Mucosa of descending colon (tissue), 3 donors: ENCODE measurements around the gene LCE1D. TPM values are rescaled to one million over a fixed set of nuclear protein-coding genes. Genes with fewer than 3 reads are reported as not detected.

Experiments used
- ATAC-seq: fragments of 200-7000 bp; cut with Tn5 transposase; one replicate; pipeline ENCODE4 v1.9.1; 2020; ENCODE audit warnings: mild to moderate bottlenecking, moderate library complexity
- DNase-seq, 3 donors: peaks; one replicate each; pipeline ENCODE4 v3.0.0-alpha.2; 2020
- H3K36me3 ChIP-seq: fragments of 200-600 bp; one replicate; pipeline ENCODE4 v1.8.0; 2021; ENCODE audit warnings: low read depth, mild to moderate bottlenecking
- H3K4me1 ChIP-seq: fragments of 200-600 bp; one replicate; pipeline ENCODE4 v1.8.0; 2021; ENCODE audit warnings: low read depth, mild to moderate bottlenecking
- H3K4me3 ChIP-seq: fragments of 200-600 bp; one replicate; pipeline ENCODE4 v1.8.0; 2021; ENCODE audit warnings: mild to moderate bottlenecking
- H3K9me3 ChIP-seq: fragments of 200-600 bp; one replicate; pipeline ENCODE4 v1.8.0; 2021; ENCODE audit warnings: mild to moderate bottlenecking
- intact Hi-C, 2 donors: fragments of 100-400 bp; cut with DNase I in 1 of 2; cut with micrococcal nuclease in 1 of 2; formaldehyde crosslinking; loops; one replicate each; pipeline versions ENCODE4 v1.11.0 to v1.11.1; 2022; cut with DNase I, micrococcal nuclease
- long read RNA-seq, 2 donors: library from polyadenylated mRNA; unstranded; transcript quantifications; one replicate each; pipeline ENCODE4 v2.0.0, GENCODE V29; 2019 to 2021
- total RNA-seq, 3 donors: library from RNA; stranded (reverse); fragmentation: NEBNext Ultra II Directional in 2 of 3; extraction: Animal tissue kit (Norgen Biotek cat#: 25700) in 2 of 3; gene quantifications; one replicate each; pipeline versions ENCODE4 v1.2.1 to v1.2.4, GENCODE V29; 2021 to 2023
- TF ChIP-seq, protein P1 (sequence below): fragments of 200-600 bp; IDR thresholded peaks from one replicate; pipeline ENCODE4 v1.8.0; 2022; ENCODE audit warnings: antibody characterized with exemption, mild to moderate bottlenecking
- donor health status: DM: no; HTN: no; CAD: no; lungs with moderate emphysema.
- donor health status: DM: no; HTN: no; CAD: no.
- donor health status: DM: no; HTN: yes; CAD: no.

LCE1D gene
- total RNA-seq, result not detected
- long read RNA-seq, donor 1, result 0 reads
- long read RNA-seq, donor 2, result 0 reads

GRCh38 chr1:152796421-152796820 is at the start of gene LCE1D:
Gene LCE1D (plus strand): TSS chr1:152796721. CDS start chr1:152797795, 1,074 bp downstream.
- ATAC-seq, result no peak
- intact Hi-C loops, result no loop called here
- Histone ChIP-seq H3K4me3 (no peak within 1 kb of the TSS), H3K9me3 (no peaks in the 10 kb centered on the region), H3K4me1 (no peaks in the 10 kb centered on the region), H3K36me3 (no peaks in the 10 kb centered on the region)
- TF ChIP-seq, protein P1, sequence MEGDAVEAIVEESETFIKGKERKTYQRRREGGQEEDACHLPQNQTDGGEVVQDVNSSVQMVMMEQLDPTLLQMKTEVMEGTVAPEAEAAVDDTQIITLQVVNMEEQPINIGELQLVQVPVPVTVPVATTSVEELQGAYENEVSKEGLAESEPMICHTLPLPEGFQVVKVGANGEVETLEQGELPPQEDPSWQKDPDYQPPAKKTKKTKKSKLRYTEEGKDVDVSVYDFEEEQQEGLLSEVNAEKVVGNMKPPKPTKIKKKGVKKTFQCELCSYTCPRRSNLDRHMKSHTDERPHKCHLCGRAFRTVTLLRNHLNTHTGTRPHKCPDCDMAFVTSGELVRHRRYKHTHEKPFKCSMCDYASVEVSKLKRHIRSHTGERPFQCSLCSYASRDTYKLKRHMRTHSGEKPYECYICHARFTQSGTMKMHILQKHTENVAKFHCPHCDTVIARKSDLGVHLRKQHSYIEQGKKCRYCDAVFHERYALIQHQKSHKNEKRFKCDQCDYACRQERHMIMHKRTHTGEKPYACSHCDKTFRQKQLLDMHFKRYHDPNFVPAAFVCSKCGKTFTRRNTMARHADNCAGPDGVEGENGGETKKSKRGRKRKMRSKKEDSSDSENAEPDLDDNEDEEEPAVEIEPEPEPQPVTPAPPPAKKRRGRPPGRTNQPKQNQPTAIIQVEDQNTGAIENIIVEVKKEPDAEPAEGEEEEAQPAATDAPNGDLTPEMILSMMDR, result no peak
- no peak for DNase-seq

- DNase-seq (no peak), ATAC-seq (no peak)
- TF ChIP-seq, protein P1, result no peak
- Histone ChIP-seq H3K4me1 (no peaks in the 10 kb centered on the region), H3K4me3 (no peak overlapping the region), H3K9me3 (no peaks in the 10 kb centered on the region), H3K36me3 (no peaks in the 10 kb centered on the region)
- intact Hi-C loops, result no loop called here
Observed at GRCh38 chr1:152747831-152748230, 48.7 kb upstream of the LCE1D start.

- Histone ChIP-seq H3K4me1 (no peaks in the 10 kb centered on the region), H3K4me3 (no peak overlapping the region), H3K9me3 (no peaks in the 10 kb centered on the region), H3K36me3 (no peaks in the 10 kb centered on the region)
- intact Hi-C loops, result no loop called here
- DNase-seq (no peak), ATAC-seq (no peak)
- TF ChIP-seq, protein P1, result no peak
Observed at GRCh38 chr1:152752225-152752624, 44.3 kb upstream of the LCE1D start.

GRCh38 chr1:152753586-152753985 is 42.9 kb upstream of the LCE1D start:
- TF ChIP-seq, protein P1, result no peak
- Histone ChIP-seq H3K36me3 (no peaks in the 10 kb centered on the region), H3K4me1 (no peaks in the 10 kb centered on the region), H3K4me3 (no peak overlapping the region), H3K9me3 (no peaks in the 10 kb centered on the region)
- no peak for ATAC-seq
- no peak for DNase-seq
- intact Hi-C loops, result no loop called here

DNA sequence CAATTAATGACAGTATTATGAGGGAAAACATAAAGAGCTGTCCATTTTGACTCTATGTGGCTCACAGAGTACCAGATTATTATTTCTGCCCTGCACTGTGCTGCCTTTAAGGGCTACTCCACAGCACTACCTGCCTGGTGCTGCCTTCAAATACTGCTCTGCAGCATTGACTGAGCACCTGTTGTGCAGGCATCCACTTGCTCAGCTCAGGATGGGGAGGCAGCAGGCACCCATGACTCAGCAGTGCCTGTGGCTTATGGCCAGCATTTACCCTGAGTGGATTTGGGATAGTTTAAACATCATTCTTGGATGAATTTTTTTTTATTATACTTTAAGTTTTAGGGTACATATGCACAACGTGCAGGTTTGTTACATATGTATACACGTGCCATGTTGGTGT is 39.6 kb upstream of the LCE1D start:
- ATAC-seq (no peak), DNase-seq (no peak)
- TF ChIP-seq, protein P1, result no peak
- intact Hi-C loops, result no loop called here
- Histone ChIP-seq H3K4me1 (no peaks in the 10 kb centered on the region), H3K9me3 (no peaks in the 10 kb centered on the region), H3K36me3 (no peaks in the 10 kb centered on the region), H3K4me3 (no peak overlapping the region)

GRCh38 chr1:152757747-152758146 is 38.8 kb upstream of the LCE1D start, which contains the start of gene KPRP:
Gene KPRP (plus strand): TSS chr1:152758025. CDS start chr1:152759589, 1,564 bp downstream.
- no peaks in the 10 kb centered on the region for H3K36me3 ChIP-seq
- DNase-seq, result no peak

More at GRCh38 chr1:152757747-152758146, 38.8 kb upstream of the LCE1D start, which contains the start of gene KPRP:
- no peak for ATAC-seq
- Histone ChIP-seq H3K4me3 (no peak within 1 kb of the TSS), H3K9me3 (no peaks in the 10 kb centered on the region), H3K4me1 (no peaks in the 10 kb centered on the region)
- intact Hi-C loops, result no loop called here
- TF ChIP-seq, protein P1, result no peak
